HL-60/S4 (cell line): Measurements from ENCODE around the gene UBN1.
"Not testable (repeated sequence)": the region's sequence is repeated elsewhere in the genome, so short reads cannot be mapped to it uniquely, and the experiment has no call there.

Experiments used
- in situ Hi-C: fragments of 300-500 bp; cut with MboI; formaldehyde crosslinking; loops from 2 replicates; pipeline ENCODE4 v1.14.3; 2022; ENCODE audit warnings: low sequenced_read_pairs

Gene UBN1

DNA sequence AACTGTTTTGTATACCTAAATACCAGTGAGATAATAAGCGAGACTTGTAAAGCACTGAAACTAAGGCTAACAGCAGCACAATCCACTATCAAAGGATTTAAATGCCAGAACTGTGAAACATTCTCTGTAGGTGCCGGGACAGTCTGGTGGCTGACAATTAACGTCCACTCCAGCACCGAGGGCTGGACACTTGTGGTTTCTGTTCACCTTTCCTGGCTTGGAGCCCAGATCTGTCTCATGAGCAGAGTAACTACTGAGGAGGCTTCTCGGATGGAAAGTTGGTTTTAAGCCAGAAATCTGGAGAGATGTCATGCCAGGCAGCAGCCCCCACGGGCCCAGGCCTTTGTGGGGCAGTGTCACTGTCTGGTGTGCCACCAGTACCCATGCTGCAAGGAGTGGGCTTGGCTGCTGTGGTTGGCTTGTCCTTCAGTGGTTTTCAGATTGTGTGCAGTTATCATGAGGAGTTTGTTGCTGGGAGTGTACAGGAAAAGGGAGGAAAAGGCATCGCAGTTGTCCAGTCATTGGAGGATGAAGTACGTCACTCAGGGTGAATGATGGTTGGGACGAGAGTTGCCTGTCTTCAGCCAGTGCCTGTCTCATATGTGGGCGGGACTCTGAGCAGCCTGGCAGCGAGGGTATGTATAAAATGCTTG, 35.5 kb downstream of the UBN1 start:
- in situ Hi-C loops: no loop called here

DNA sequence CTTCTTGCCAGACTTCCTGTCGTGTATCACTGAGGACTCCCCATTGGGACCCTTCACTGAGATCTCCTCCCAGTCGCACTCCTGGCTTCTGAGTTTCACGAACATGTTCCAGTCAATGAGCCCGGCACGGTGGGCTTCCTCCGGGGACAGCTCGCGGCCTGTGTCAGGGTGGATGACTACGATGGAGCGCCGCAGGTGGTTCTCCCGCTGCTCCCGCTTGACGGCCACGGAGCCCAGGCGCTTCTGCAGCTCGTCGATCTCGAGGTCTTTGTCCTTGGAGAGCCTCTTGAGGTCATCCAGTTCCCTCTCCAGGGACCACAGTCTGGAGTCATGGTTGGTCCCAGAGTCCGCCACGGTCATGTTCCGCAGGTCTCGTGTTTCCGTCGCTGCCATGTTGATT, 36.2 kb downstream of the UBN1 start:
- in situ Hi-C loops: no loop called here

DNA sequence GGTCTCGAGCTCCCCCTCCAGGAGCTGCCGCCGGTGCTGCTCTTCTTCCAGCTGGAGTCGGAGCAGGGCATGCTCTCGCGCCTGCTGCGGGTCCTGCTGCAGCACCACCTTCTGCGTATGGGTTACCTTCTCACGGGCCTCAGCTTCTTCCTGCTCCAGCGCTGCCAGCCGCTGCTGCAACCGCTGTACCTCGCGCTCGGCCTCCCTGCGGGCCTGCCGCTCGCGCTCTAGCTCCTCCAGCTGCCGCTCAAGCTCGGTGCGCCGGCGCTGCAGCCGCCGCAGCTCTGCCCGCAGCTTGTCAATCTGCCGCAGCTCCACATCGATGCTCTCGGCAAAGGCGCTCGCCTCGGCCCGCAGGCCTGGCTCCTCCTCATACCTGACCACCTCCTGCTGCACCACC, 36.9 kb downstream of the UBN1 start:
- in situ Hi-C loops: no loop called here

DNA sequence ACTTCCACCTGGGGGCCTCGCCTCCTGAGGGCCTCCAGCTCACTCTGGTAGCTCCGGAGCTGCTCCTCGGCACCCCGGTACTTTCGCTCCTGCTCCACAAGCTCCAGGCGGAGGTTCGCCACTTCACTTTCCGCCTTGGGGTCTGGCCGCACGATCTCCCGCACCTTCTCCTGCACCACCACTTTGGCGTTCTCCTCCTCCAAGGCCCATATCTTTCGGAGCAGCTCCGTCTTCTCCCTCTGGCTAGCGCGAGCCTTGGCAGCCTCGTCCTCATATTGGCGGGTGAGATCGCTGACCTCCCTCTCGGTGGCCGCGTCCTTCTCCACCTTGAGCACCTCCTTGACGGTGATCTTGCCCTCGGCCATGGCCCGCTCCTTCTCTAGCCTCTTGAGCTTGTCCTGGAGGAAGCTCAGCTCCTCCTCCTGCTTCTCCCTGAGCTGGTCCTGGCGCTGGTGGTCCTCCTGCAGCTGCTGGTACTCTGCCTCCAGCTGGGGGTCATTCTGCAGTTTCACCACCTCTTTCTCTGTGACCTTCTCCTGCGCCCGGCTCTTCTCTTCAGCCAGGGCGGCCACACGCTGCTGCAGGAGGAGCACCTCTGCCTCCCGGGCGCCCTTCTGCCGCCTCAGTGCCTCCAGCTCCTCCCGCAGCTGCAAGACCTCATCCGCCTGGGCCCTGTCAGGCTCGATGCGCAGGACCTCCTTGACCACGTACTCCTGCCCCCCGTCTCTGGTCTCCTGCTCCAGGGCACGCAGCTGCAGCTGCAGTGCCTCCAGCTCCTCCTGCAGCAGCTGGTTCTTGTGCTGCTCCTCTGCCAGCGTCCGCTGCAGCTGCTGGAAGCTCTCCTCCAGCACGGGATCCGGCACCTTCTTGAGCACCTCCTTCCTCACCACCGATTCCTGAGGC, 37.9 kb downstream of the UBN1 start:
- in situ Hi-C loops: no loop called here

DNA sequence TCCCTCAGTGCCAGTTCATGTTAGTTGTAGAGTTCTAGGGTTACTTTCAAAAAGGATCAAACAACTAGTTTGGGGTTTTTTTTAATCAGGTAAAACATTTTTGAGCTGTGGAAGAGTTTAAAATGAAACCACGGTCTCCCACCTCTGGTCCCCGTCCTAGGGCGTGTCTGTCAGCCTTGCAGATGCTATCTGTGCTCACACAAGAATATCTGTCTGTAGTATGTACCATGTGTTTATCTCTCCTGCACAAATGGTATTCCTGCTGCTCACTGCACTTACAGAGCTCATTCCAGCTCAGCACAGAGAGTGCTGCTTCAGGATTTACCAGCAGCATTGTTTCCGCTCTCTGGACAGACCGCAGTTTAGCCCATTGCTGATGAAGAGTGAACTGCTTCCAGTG, 38.9 kb downstream of the UBN1 start:
- in situ Hi-C loops: no loop called here

DNA sequence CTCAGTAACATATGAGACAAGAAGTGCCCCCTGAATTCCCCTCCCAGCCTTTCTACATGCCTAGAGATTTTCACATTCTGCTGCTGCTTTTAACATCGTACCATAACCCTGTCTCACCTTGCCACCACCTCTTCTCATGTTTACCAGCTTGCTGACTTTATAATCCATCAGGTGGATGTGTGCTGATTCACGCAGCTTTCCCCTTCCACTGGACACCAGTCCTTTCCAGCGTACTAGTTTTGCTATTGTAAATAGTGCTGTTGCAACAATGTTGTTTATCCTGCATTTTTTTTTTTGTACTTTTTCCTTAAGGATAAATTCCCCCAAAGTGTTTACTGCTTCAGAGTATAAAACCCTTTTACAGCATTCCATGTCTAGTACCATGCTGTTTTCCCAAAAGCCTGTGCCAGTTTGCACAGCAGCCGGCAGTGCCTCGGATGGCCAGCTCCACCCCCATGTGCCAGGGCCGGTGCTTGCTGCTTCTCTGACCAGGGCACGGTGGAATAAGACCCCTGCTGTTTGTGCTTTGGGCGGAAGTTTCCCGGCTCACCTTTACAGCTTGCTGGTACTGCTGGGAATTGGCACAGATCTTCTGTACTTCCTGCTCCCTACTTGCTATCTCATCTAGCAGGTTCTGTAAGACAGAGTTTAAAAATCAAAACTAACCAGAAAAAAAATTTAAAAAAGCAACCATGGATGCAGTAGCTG, 41.3 kb downstream of the UBN1 start:
- in situ Hi-C loops: no loop called here

DNA sequence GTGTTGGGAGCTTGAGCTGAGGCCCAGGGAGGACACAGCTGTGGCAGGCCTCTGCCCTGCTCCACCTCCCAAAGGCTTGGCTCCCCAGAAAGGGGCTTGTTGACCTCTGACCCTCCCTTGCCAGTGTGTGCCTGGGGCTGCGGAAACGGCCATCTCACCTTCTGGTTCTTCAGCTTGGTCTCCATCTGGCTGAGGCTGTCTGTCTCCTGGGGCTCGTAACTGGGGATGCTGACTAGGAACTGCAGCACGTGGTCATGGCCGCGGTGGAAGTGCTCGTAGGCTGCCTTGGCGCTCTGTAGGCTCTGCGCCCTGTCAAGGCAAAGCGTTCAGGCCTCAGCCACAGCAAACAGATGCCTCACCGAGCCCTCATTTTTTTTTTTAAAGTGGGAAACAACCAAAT, 42.7 kb downstream of the UBN1 start:
- in situ Hi-C loops: no loop called here

DNA sequence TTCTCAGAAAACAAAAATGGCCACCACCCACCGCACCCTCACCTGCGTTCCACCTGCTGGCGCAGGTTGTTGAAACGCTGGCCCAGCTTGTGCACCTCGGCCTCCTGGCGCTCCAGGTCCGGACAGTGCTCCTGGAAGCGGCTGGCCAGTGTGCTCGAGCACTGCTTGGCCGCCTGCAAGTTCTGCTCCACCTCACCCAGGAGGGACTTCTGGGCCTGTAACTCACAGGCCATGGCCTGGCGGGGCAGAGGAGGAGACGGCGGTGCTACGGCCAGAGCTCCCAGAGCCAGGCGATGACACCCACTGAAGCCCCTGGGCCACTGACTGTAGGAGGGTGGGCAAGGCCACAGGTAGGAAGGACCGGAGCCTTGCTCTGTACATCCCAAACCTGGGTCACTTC, 43.4 kb downstream of the UBN1 start:
- in situ Hi-C loops: no loop called here

DNA sequence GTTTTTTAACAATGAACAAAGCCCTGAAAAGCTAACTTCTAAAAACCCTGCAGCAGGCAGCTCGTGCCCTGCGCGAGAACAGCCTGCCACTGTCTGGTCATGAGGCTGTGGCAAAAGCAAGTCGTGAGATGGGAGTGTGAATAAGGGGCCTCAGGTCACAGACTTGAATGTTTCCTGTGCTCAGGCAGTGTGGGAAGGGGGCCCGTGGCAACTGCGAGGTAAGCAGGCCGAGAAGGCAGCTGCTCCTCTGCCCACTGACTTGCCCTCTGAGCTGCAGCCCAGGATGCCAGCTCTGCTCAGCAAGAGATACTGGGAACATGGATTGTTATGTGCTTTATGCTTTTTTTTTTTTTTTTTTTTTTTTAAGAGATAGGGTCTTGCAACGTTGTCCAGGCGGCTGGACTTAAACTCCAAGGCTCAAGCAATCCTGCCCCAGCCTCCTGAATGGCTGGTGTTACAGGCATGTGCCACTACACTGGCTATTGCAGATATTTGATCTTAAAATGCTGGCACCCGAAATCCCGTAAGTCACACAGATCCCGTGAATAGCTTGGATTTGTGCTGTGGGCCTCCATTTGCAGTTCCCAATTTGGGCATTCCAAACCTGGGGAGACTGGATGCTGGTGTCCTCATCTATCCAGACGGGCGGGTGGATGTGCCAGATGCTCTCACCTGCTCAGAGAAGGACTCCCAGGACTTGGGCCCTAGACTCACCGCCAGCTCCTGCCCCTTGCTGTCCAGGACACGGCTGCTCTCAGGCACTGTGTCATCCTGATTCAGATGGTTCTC, 44.0 kb downstream of the UBN1 start:
- in situ Hi-C loops: no loop called here

DNA sequence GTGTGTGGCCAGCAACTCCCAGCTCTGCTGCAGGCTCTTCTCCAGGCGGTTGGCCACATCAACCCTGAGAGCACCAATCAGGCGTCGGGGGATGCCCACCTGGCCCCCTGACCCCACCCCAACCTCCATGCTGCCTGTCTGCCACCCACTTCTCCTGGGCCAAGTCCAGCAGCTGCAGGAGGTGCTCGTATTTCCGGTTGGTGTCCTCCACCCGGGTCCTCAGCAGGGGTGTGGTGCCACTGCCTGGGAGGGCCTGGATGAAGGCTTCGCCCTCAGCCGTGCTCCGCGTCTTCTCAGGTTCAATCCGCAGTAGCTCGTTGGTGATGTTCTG, 44.6 kb downstream of the UBN1 start:
- in situ Hi-C loops: no loop called here

DNA sequence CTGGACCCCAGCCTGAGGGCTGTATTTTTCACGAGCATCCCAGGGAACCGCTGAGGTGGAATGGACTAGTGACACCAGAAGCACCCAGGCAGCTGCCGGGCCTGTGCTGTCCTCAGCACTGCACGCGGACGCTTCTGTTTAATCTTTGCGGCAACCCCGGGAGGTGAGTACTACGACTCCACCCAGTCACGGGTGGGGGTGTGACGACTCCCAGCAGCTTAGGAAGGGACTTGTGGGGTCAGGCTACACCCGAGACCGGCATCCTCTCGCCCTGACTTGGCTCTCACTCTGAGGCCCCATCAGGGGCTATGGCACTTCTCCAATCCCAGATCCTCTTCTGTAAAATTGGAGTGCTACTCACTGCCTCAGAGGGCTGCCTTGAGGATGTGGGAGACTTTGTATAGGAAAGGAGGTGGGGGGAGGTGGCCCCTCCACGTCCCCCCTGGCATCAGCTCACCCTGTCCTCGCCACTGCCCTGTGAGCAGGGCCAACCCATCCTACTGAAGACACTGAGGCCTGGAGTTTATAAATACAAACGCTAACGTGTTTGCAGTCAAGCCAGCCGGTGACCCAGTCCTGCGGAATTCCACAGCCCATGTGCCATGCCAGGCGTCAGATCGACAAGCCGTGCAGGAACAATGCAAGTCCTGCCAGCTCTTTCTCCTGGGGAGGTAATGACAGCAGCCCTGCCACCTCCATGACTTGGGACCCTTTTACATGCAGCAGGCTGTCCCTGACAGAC, 45.3 kb downstream of the UBN1 start:
- in situ Hi-C loops: no loop called here

DNA sequence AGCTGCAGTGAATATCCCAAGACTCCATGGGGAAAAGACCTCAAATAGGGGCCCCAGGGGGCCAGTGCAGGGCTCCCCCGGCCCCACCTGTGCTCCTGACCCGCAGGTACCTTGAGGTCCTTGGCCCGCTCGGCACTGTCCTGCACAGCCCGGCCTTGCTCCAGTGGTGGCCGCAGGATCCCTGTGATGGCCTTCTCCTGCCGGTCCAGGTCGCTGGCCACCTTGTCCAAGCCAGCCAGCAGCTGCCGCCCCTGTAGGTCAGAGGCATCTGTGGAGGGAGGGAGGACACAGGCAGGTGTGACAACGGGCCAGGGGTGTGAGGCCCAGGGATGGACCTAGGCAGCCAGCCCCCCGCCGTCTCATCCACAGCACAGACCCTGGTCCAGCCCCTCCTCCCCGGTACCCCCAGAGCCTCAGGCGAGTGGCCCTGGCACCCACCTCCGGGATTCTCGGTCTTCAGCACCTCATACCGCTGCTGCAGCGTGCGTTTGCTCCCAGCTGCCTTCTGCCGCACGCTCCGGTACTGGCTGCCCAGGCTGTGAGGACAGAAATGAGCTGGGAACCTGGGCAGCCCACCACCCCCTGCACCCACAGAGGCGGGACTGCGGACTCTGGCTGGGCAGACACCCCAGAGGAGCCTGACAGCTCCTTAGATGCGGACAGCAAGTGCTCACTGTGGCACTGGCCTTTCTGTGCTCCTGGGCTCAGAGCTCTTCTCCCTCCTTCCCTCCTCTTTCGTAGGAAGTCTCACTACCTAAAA, 46.0 kb downstream of the UBN1 start:
- in situ Hi-C loops: no loop called here

DNA sequence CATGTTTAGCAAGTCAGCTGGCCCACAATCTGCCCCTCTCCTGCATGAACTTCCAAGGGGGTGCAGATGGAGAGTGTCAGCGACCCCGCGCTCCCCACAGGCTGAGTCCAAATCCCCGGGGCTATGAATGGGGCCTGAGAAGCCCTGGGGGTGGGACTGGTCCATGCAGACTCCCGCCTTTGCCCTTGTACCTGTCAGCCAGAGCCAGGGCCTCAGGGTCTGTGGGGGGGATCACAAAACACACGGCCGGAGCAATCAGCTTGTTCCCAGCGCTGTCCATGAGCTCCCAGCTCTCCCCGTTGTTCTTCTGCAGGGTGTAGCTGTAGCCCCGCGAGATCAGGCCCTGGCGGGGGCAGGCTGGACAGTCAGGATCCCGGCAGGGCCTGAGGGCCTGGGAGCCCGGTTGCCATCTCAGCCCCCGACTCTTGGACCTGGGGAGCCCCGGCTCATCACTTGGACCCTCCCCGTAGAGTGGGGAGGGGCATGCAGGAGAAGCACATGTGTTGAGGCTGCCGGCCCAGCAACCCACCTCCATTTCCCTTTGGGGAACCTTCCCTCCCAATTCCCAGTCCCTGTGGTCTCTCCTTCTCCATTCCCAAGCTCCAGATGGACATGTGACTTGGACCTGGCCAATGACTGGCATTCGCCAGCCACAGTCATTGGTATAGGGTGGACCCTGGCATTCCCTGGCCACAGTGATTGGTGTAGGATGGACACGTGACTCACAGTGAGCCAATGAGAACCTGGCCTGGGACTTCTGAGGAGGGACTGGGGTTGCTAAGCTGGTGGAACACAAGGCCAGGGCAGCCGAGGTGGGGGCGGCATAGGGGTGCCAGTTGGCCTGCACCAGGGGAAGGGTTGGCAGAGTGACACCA, 47.2 kb downstream of the UBN1 start:
- in situ Hi-C loops: no loop called here

DNA sequence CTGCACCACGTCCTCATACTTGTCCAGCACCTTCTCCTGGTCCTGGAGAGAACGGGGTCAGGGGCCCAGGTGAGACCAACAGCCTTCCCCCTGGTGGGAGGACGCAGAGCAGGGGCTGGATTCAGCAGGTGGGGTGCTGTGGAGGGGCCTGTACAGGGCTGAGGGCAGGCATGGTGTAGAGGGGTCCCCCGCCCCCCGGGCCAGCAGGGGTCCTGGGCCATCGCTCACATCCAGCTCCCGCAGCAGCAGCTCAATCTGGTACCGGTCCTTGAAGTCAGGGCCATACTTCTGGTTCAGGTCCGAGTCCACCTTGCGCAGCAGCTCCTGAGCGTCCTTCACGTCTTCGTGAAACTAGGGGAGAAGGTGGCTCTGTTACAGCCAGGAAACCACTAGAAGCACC, 48.1 kb downstream of the UBN1 start:
- in situ Hi-C loops: no loop called here

DNA sequence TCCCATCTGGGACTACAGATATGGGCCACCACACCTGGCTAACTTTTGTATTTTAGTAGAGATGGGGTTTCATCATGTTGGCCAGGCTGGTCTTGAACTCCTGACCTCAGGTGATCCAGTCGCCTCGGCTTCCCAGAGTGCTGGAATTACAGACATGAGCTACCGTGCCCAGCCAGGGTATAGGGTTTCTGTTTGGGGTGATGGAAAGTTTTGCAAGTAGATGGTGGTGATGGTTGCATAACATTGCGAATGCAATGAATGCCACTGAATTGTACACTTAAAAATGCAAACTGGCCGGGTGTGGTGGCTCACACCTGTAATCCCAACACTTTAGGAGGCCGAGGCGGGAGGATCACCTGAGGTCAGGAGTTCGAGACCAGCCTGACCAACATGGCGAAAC, 49.5 kb downstream of the UBN1 start:
- in situ Hi-C loops: not testable (repeated sequence)

DNA sequence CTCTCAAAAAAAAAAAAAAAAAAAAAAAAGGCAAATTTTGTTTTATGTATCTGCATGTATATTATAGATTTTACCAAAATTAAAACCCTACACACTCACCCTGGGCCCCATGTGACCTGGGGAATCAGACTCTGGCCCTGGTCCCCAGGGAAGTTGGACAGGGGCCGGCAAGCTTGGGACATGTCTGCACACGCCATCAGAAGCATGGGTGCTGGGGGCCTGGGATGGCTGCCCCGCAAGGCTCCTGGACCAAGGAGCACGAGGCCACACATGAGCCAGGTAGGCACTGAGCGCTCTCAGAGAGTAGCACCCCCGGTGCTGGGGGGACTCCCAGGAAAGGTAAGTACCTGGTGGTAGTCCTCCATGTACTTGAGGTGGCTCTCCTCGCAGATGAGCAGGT, 50.0 kb downstream of the UBN1 start:
- in situ Hi-C loops: no loop called here

DNA sequence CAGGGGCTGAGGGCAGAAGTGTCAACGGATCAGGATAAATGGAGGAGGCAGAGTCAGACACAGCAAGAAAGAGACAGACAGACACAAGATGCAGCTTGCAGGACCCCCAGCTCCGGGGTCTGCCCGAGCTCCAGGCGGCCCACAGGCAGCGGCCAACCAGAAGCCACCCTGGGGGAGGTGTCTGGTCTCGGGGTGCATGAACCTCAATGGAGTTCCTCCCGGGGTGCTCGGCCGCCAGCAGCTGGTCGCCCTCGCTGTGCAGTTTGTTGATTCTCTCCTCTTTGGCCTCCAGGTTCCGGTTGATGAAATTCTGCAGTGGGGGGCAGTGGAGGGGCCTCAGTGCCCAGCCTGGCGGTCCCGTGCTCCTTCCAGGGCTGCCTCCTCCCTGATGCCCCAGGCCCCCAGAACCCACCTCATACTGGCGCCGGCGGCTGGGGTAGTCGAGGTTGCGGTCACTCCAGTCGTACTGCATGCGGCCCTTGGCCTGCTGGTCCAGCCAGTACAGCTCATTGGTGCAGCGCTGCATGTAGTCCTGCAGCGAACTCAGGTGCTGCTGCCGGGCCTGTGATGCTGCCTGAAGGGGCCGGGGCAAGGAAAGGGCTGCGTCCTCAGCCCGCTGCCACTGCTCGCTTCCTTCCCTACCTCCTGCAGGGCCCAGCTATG, 51.7 kb downstream of the UBN1 start:
- in situ Hi-C loops: no loop called here

DNA sequence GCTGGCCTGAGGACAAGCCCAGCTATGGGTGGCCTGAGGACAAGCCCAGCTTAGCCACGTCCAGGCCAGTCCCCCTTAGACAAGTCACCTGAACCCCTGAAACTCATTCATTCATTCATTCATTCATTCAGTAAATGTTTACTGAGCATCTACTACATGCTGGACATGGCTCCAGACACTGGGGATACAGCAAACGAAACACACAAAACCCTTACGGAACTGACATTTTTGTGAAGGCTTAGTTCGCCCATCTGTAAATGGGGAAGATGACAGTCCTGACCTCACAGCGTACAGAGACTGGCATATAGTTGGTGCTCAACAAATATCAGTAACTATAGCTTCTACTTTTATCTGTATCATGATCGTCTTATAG, 52.2 kb downstream of the UBN1 start:
- in situ Hi-C loops: no loop called here
